ENCODE data around the gene STAMBPL1.

STAMBPL1 gene

GRCh38 chr10:88936656-88937055, 56.6 kb downstream of the STAMBPL1 start:
- in situ Hi-C loops (cut with HindIII; ENCODE audit: low pct_unique_long_range_greater_than_20kb, low sequenced_read_pairs), result loop anchor here (25.0 kb wide), 1 partner anchor 276 kb away; the partner anchor contains the start of gene CH25H
- no peak for DNase-seq (ENCODE audit: low read depth in 1 of 2, low spot score in 1 of 2)
- TF ChIP-seq JUND (IDR thresholded peaks at IDR 0.05; ENCODE audit: low read depth), result no peak

DNA sequence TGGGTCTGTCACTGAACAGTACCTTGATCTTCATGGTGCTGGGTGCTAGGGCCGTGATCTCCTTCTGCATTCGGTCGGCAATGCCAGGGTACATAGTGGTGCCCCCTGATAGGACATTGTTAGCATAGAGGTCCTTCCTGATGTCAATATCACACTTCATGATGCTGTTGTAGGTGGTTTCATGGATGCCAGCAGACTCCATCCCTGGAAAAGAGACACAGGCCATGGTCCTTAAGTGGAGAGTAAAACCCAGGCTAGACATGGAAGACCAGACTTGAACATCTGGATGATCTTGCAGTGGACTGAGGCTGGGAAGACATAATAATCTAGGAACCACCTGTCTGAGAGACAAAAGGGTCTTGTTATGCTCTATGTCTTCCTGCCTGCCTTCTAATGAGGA, 58.0 kb downstream of the STAMBPL1 start:
- TF ChIP-seq JUND (IDR thresholded peaks at IDR 0.05; ENCODE audit: low read depth), result no peak
- in situ Hi-C loops (cut with HindIII; ENCODE audit: low pct_unique_long_range_greater_than_20kb, low sequenced_read_pairs), result loop anchor here (25.0 kb wide), 1 partner anchor 274 kb away; the partner anchor contains the start of gene CH25H
- DNase-seq (ENCODE audit: low read depth in 1 of 2, low spot score in 1 of 2), result no peak

DNA sequence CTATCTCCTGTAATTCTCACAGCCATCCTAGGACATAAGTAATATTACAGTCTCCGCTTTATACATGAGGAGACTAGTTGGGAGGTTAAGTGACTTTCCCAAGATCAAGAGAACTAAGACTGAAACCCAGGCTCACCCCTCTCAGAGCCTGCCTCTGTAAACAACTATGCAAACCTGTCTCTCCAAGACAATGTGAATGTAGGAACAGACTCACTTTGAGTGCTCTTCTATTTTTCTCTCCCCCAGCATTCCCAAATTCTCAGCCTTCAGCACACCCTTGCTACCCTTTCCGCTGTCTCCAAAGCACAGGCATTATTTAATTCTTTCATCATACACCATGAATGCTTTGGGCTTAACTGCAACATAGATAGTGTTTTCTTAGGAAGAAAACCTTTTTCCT, 58.9 kb downstream of the STAMBPL1 start:
- in situ Hi-C loops (cut with HindIII; ENCODE audit: low pct_unique_long_range_greater_than_20kb, low sequenced_read_pairs), result loop anchor here (25.0 kb wide), 1 partner anchor 273 kb away; the partner anchor contains the start of gene CH25H
- no peak for DNase-seq (ENCODE audit: low read depth in 1 of 2, low spot score in 1 of 2)
- no peak for TF ChIP-seq JUND (IDR thresholded peaks at IDR 0.05; ENCODE audit: low read depth)

DNA sequence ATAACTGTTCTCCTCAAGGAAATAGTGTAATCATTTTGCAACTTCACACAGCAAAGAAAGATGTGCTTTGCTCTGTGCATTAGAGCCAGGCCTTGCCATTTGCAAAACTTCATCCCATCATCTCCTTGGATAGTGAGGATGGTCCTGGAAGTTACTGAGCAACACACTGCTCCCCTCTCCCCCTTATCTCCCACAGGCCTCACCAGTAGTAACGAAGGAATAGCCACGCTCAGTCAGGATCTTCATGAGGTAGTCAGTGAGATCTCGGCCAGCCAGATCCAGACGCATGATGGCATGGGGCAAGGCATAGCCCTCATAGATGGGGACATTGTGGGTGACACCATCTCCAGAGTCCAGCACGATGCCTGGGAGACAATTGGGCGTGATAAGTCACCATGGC, 61.0 kb downstream of the STAMBPL1 start:
- in situ Hi-C loops (cut with HindIII; ENCODE audit: low pct_unique_long_range_greater_than_20kb, low sequenced_read_pairs), result loop anchor here (25.0 kb wide), 1 partner anchor 271 kb away; the partner anchor contains the start of gene CH25H
- TF ChIP-seq JUND (IDR thresholded peaks at IDR 0.05; ENCODE audit: low read depth), result no peak
- no peak for DNase-seq (ENCODE audit: low read depth in 1 of 2, low spot score in 1 of 2)

GRCh38 chr10:88943778-88944177, 63.7 kb downstream of the STAMBPL1 start:
- in situ Hi-C loops (cut with HindIII; ENCODE audit: low pct_unique_long_range_greater_than_20kb, low sequenced_read_pairs), result loop anchor here (25.0 kb wide), 1 partner anchor 269 kb away; the partner anchor contains the start of gene CH25H

DNA sequence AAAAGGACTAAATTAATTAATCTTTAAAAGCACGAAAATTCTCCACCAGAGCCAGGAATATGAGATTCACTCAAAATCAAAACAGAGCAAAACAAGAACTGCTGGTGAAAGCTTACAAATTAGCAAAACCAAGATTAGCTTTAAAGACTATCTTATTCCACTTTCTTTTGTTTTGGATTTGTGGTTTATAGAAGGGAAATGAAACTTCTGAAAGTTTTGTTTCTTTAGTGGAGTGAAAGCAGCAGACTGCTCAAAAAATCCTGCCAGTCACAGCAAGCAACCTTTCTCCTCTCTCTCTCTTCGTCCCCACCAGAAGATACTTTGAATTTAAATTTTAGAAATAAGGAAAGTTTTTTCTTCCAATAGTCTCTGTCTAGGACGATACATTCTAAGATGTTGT, 64.8 kb downstream of the STAMBPL1 start:
- in situ Hi-C loops (cut with HindIII; ENCODE audit: low pct_unique_long_range_greater_than_20kb, low sequenced_read_pairs), result loop anchor here (25.0 kb wide), 1 partner anchor 267 kb away; the partner anchor contains the start of gene CH25H
- no peak for TF ChIP-seq JUND (IDR thresholded peaks at IDR 0.05; ENCODE audit: low read depth)
- DNase-seq (ENCODE audit: low read depth in 1 of 2, low spot score in 1 of 2), result no peak

More at GRCh38 chr10:88943778-88944177, 63.7 kb downstream of the STAMBPL1 start:
- no peak for DNase-seq (ENCODE audit: low read depth in 1 of 2, low spot score in 1 of 2)
- TF ChIP-seq JUND (IDR thresholded peaks at IDR 0.05; ENCODE audit: low read depth), result no peak

GRCh38 chr10:88946200-88946599, 66.2 kb downstream of the STAMBPL1 start:
- no peak for TF ChIP-seq JUND (IDR thresholded peaks at IDR 0.05; ENCODE audit: low read depth)
- DNase-seq (ENCODE audit: low read depth in 1 of 2, low spot score in 1 of 2), result no peak
- in situ Hi-C loops (cut with HindIII; ENCODE audit: low pct_unique_long_range_greater_than_20kb, low sequenced_read_pairs), result loop anchor here (25.0 kb wide), 1 partner anchor 266 kb away; the partner anchor contains the start of gene CH25H

DNA sequence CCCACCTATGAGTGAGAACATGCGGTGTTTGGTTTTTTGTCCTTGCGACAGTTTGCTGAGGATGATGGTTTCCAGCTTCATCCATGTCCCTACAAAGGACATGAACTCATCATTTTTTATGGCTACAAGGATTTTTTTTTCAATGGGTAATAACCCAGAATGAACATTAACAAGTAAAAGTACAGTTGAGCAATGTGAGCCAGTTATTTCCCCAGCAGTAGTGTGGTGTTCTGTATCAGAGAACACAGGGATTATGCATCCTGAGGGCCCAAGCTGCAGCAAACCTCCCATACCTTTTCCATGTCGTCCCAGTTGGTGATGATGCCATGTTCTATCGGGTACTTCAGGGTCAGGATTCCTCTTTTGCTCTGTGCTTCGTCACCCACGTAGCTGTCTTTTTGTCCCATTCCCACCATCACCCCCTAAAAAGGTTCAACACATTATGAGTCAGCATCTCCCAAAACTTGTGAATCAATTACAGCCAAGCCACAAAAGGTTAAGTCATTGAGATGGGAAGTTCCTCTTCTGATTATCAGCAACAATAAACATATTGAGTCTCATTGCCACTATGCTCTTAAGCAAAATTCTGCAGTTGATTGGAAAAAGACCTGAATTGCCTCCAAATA, 67.0 kb downstream of the STAMBPL1 start:
- DNase-seq (ENCODE audit: low read depth in 1 of 2, low spot score in 1 of 2), result no peak
- no peak for TF ChIP-seq JUND (IDR thresholded peaks at IDR 0.05; ENCODE audit: low read depth)
- in situ Hi-C loops (cut with HindIII; ENCODE audit: low pct_unique_long_range_greater_than_20kb, low sequenced_read_pairs), result loop anchor here (25.0 kb wide), 1 partner anchor 265 kb away; the partner anchor contains the start of gene CH25H

DNA sequence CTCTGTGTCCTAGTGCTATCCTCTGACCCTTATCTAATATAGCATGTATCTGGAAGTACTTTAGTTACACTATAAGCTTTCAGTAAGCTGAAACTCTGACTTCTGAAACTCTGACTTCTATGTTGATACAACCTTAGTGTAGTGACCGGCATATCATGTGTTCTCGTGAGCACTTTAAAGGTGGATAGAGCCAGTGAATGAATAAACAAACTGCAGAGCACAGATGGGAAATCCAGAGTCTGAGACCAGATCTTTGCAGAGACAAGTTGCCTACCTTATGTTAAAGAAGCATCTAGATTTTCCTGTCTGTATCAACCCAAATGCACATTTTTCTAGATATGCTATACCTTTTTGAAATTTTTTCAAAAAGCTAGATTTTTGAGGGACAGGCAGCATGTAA, 69.0 kb downstream of the STAMBPL1 start:
- TF ChIP-seq JUND (IDR thresholded peaks at IDR 0.05; ENCODE audit: low read depth), result no peak
- in situ Hi-C loops (cut with HindIII; ENCODE audit: low pct_unique_long_range_greater_than_20kb, low sequenced_read_pairs), result loop anchor here (25.0 kb wide), 1 partner anchor 263 kb away; the partner anchor contains the start of gene CH25H
- DNase-seq (ENCODE audit: low read depth in 1 of 2, low spot score in 1 of 2), result no peak

GRCh38 chr10:88949912-88950837, 70.1 kb downstream of the STAMBPL1 start:
- DNase-seq (ENCODE audit: low read depth in 1 of 2, low spot score in 1 of 2), result no peak
- TF ChIP-seq JUND (IDR thresholded peaks at IDR 0.05; ENCODE audit: low read depth), result no peak
- in situ Hi-C loops (cut with HindIII; ENCODE audit: low pct_unique_long_range_greater_than_20kb, low sequenced_read_pairs), result loop anchor here (25.0 kb wide), 1 partner anchor 262 kb away; the partner anchor contains the start of gene CH25H

DNA sequence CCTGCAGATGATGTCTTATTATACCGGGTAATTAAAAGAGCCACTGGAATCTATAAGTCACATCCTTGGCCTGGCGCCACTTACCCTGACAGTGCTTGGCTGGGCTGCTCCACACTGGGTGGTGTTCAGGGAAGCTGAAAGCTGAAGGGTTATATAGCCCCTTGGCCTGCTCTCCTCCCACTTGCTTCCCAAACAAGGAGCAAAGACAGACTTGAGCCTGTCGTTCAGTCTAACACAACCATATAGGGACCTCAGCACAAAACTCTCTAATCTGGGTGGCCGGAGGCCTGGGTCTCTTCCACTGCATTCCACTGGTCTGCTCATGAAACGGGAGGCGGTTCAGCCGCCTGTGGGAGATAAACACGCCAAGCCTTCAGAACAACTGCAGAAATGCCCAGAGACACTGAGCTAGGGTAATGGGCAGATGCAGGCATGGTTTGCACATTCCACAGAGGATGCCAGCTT, 72.6 kb downstream of the STAMBPL1 start, which contains the start of gene ACTA2:
TSS of gene ACTA2 (minus strand) at position 127 of the 465 bp plus-strand sequence. CDS start 3,843 bp downstream, outside the sequence.
- in situ Hi-C loops (cut with HindIII; ENCODE audit: low pct_unique_long_range_greater_than_20kb, low sequenced_read_pairs), result no loop called here
- TF ChIP-seq JUND (IDR thresholded peaks at IDR 0.05; ENCODE audit: low read depth), result no peak
- DNase-seq (ENCODE audit: low read depth in 1 of 2, low spot score in 1 of 2), result no peak

DNA sequence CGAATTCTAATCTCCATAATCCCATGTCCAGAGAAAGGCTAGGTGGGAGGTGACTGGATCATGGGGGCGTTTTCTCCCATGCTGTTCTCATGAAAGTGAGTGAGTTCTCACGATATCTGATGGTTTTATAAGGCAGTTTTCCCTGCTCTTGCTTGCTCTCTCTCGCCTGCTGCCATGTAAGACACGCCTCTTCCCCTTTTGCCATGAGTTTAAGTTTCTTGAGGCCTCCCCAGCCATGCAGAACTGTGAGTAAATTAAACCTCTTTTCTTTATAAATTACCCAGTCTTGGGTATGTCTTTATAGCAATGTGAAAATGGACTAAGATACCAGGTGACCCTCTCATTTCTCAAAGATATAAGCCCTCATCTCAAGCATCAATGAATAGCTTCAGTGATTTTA, 73.6 kb downstream of the STAMBPL1 start:
- no peak for TF ChIP-seq JUND (IDR thresholded peaks at IDR 0.05; ENCODE audit: low read depth)
- in situ Hi-C loops (cut with HindIII; ENCODE audit: low pct_unique_long_range_greater_than_20kb, low sequenced_read_pairs), result no loop called here
- no peak for DNase-seq (ENCODE audit: low read depth in 1 of 2, low spot score in 1 of 2)

Data from T47D (cell line).